IMR-90 (cell line): Measurements from ENCODE around the gene IL21. TPM values are rescaled to one million over a fixed set of nuclear protein-coding genes. Genes with fewer than 3 reads are reported as not detected.

Experiments
- ATAC-seq: fragments of 200-7000 bp; cut with Tn5 transposase; 2 replicates; pipeline ENCODE4 v1.9.1; 2020; ENCODE audit warnings: low read depth, mild to moderate bottlenecking, moderate library complexity
- BruUV-seq: library from RNA; stranded (reverse); fragments of 400-500 nt; replicated peaks from 2 replicates; lab custom pipeline; 2021; lab: Mats Ljungman, UMichigan
- CTCF ChIA-PET: fragments of 300-600 bp; formaldehyde crosslinking; extraction: SDS; loops from one replicate; lab custom pipeline; 2021; ENCODE audit warnings: antibody characterized with exemption; lab: Yijun Ruan, JAX
- POLR2A ChIA-PET: fragments of 300-600 bp; sonication (Branson Sonifier 250); formaldehyde crosslinking; loops from one replicate; lab custom pipeline; 2022; ENCODE audit warnings: antibody characterized with exemption; ENCODE audit not compliant: unreplicated experiment; lab: Charles Lee
- DNase-seq: peaks from one replicate; pipeline ENCODE4 v3.0.0; 2013
- H2AFZ ChIP-seq: replicated peaks from 2 replicates; pipeline ENCODE3; 2013; ENCODE audit warnings: low read length, mild to moderate bottlenecking; ENCODE audit not compliant: poor library complexity
- H2AK5ac ChIP-seq: 2 replicates; pipeline ENCODE4 v1.6.1; 2013; ENCODE audit warnings: low read depth, low read length, inconsistent platforms
- H2AK9ac ChIP-seq: replicated peaks from 2 replicates; pipeline ENCODE3; 2013; ENCODE audit warnings: mild to moderate bottlenecking, low read depth, low read length, moderate library complexity; ENCODE audit not compliant: poor library complexity
- H2BK120ac ChIP-seq: 2 replicates; pipeline ENCODE4 v1.6.1; 2013; ENCODE audit warnings: low read depth, low read length, inconsistent platforms
- H2BK15ac ChIP-seq: 3 replicates; pipeline ENCODE4 v1.6.1; 2013; ENCODE audit warnings: low read depth, low read length, inconsistent platforms
- H2BK20ac ChIP-seq: 2 replicates; pipeline ENCODE4 v1.6.1; 2013; ENCODE audit warnings: low read depth, mild to moderate bottlenecking, inconsistent platforms, low read length, moderate library complexity
- H2BK5ac ChIP-seq: 2 replicates; pipeline ENCODE4 v1.6.1; 2013; ENCODE audit warnings: mild to moderate bottlenecking, low read depth, low read length, inconsistent platforms; ENCODE audit not compliant: poor library complexity, severe bottlenecking
- H3K14ac ChIP-seq: replicated peaks from 2 replicates; pipeline ENCODE4 v1.6.1; 2013; ENCODE audit warnings: low read depth, low read length, inconsistent platforms
- H3K18ac ChIP-seq: 2 replicates; pipeline ENCODE4 v1.6.1; 2013; ENCODE audit warnings: low read depth, low read length, control low read depth
- H3K23ac ChIP-seq: 2 replicates; pipeline ENCODE4 v1.6.1; 2013; ENCODE audit warnings: low read depth, low read length, inconsistent platforms
- H3K27ac ChIP-seq: 2 replicates; pipeline ENCODE4 v1.5.1; 2013; ENCODE audit warnings: mild to moderate bottlenecking, control low read depth, low read length; ENCODE audit not compliant: insufficient read depth
- H3K27me3 ChIP-seq: 2 replicates; pipeline ENCODE4 v1.6.1; 2013; ENCODE audit warnings: low read length; ENCODE audit not compliant: control insufficient read depth, insufficient read depth
- H3K36me3 ChIP-seq: 2 replicates; pipeline ENCODE4 v1.6.1; 2013; ENCODE audit warnings: low read length, mixed read lengths; ENCODE audit not compliant: control insufficient read depth, insufficient read depth
- H3K4ac ChIP-seq: 2 replicates; pipeline ENCODE4 v1.6.1; 2013; ENCODE audit warnings: low read depth, low read length, inconsistent platforms
- H3K4me1 ChIP-seq: 2 replicates; pipeline ENCODE4 v1.6.1; 2013; ENCODE audit warnings: low read length, mixed read lengths; ENCODE audit not compliant: control insufficient read depth, insufficient read depth
- H3K4me2 ChIP-seq: 2 replicates; pipeline ENCODE4 v1.6.1; 2013; ENCODE audit warnings: low read depth, mild to moderate bottlenecking, control low read depth, low read length, moderate library complexity
- H3K4me3 ChIP-seq: 2 replicates; pipeline ENCODE4 v1.5.1; 2013; ENCODE audit warnings: low read depth, mild to moderate bottlenecking, control low read depth, low read length, moderate library complexity; ENCODE audit not compliant: insufficient read depth
- H3K56ac ChIP-seq: 2 replicates; pipeline ENCODE4 v1.6.1; 2013; ENCODE audit warnings: low read length, inconsistent platforms; ENCODE audit not compliant: insufficient read depth; ENCODE audit errors: extremely low read depth
- H3K79me1 ChIP-seq, 2 experiments: 2 replicates each; pipeline ENCODE4 v1.6.1; 2013; ENCODE audit warnings: low read length in 2 of 2, inconsistent platforms in 1 of 2, low read depth in 1 of 2
- H3K9ac ChIP-seq: 2 replicates; pipeline ENCODE4 v1.6.1; 2013; ENCODE audit warnings: low read depth, low read length, control low read depth
- H3K9me1 ChIP-seq: 2 replicates; pipeline ENCODE4 v1.6.1; 2013; ENCODE audit warnings: low read length, inconsistent platforms; ENCODE audit not compliant: insufficient read depth
- H3K9me3 ChIP-seq: 2 replicates; pipeline ENCODE4 v1.6.1; 2013; ENCODE audit warnings: low read length; ENCODE audit not compliant: control insufficient read depth, insufficient read depth
- H4K20me1 ChIP-seq: 2 replicates; pipeline ENCODE4 v1.6.1; 2013; ENCODE audit warnings: low read length, inconsistent platforms; ENCODE audit not compliant: insufficient read depth
- H4K5ac ChIP-seq: 2 replicates; pipeline ENCODE4 v1.6.1; 2013; ENCODE audit warnings: mild to moderate bottlenecking, low read depth, low read length, control low read depth
- H4K8ac ChIP-seq, 2 experiments: 2 replicates each; pipeline ENCODE4 v1.6.1; 2013; ENCODE audit warnings: low read depth in 2 of 2, low read length in 2 of 2, control low read depth in 1 of 2, inconsistent platforms in 1 of 2
- H4K91ac ChIP-seq: 2 replicates; pipeline ENCODE4 v1.6.1; 2013; ENCODE audit warnings: low read depth, low read length, inconsistent platforms; ENCODE audit not compliant: insufficient read depth
- FOS ChIP-seq: fragments of 150-350 bp; IDR thresholded peaks from 2 replicates; pipeline ENCODE4 v1.6.1; 2016; ENCODE audit warnings: low read depth, low read length
- MAZ ChIP-seq: IDR thresholded peaks from 2 replicates; pipeline ENCODE4 v1.6.1; 2012; ENCODE audit warnings: low read depth, mild to moderate bottlenecking, low read length, improper control_type of control experiment, moderate library complexity, borderline replicate concordance
- WGBS, 2 experiments: methylation state at CpG; one replicate each; pipeline versions ENCODE4 v1.1.5 to v1.1.7; 2013; ENCODE audit warnings: missing lambda C conversion rate in 2 of 2; ENCODE audit not compliant: insufficient read length in 1 of 2; ENCODE audit errors: extremely low coverage in 2 of 2; 5-methylcytosine and 5-hydroxymethylcytosine counted together
- dilution Hi-C: fragments of 300-500 bp; cut with HindIII; formaldehyde crosslinking; loops from one replicate; pipeline ENCODE4 v1.14.3; 2018; ENCODE audit warnings: low sequenced_read_pairs; ENCODE audit not compliant: unreplicated experiment
- in situ Hi-C: fragments of 300-500 bp; cut with MboI; formaldehyde crosslinking; loops from 3 replicates; pipeline ENCODE4 v1.14.3; 2019; ENCODE audit warnings: low sequenced_read_pairs, inconsistent platforms, mixed read lengths
- intact Hi-C: fragments of 100-400 bp; cut with micrococcal nuclease; formaldehyde crosslinking; loops from 2 replicates; pipeline ENCODE4 v1.10.0; 2022
- polyA plus RNA-seq, 3 experiments: library from polyadenylated mRNA; depleted of rRNA; stranded (reverse); fragments of >200 nt; gene quantifications; 2 replicates each; pipeline ENCODE4 v1.2.3, GENCODE V29; 2012; ENCODE audit warnings: low replicate concordance in 1 of 3
- total RNA-seq: library from RNA; depleted of rRNA; stranded (reverse); fragments of >200 nt; gene quantifications from 2 replicates; pipeline ENCODE4 v1.2.3, GENCODE V29; 2012
- TF ChIP-seq, protein P1 (sequence below): fragments of 150-350 bp; IDR thresholded peaks from 2 replicates; pipeline ENCODE4 v1.6.1; 2017; ENCODE audit warnings: mild to moderate bottlenecking, antibody characterized with exemption, low read length, low read depth

Gene IL21
- total and polyA plus RNA-seq, 2 of the 4 experiments (the other 2 are of a cell fraction) = not detected

DNA sequence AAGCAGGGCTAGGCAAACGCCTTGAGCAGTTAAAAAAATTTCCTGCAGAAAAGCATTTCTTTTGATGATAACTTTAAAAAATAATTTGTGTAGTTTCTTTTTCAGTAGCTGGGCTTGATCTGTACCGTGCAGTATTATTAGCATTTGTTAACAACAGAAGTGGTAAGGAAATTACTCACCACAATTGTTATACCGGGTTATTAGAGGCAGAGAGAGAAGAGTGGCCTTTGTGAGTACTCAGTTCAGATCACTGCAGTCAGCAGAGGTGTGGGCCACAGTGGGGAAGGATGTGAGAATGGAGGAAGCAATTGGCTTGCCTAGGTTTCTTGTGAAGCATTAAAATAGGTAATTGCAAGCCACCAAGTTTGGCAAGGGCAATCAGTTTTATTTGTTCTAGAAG lies 14.3 kb upstream of the IL21 start:
- Histone ChIP-seq H4K20me1 (no peaks in the 10 kb centered on the region), H3K4me2 (no peak overlapping the region), H3K27me3 (peaks cover 5% of the 10 kb centered on the region; the same call in 1 of the 2 replicates), H3K14ac (no peak overlapping the region), H3K9me3 (no peaks in the 10 kb centered on the region), H3K36me3 (no peaks in the 10 kb centered on the region), H3K9me1 (no peaks in the 10 kb centered on the region), H2BK5ac (no peak overlapping the region), H2BK15ac (no peak overlapping the region), H2AK9ac (no peak overlapping the region), H4K5ac (no peak overlapping the region), H3K4ac (no peak overlapping the region), H4K8ac (no peak overlapping the region), H2BK120ac (no peak overlapping the region), H3K79me1 (no peaks in the 10 kb centered on the region), H3K9ac (no peak overlapping the region), H2AK5ac (no peak overlapping the region), H3K23ac (no peak overlapping the region), H3K4me1 (no peaks in the 10 kb centered on the region), H3K56ac (no peak overlapping the region), H3K4me3 (no peak overlapping the region), H2BK20ac (no peak overlapping the region), H3K18ac (no peak overlapping the region), H3K27ac (no peak overlapping the region), H2AFZ (no peak overlapping the region), H4K91ac (no peak overlapping the region)
- 83% methylated on average over 1 of the region's 3 CpGs; no CpG with 5 or more reads in 1 of the 2 experiments for WGBS, 2 experiments
- ATAC-seq (no peak), DNase-seq (no peak)
- in situ Hi-C loops = no loop called here
- no peak for TF ChIP-seq MAZ
- no peak for TF ChIP-seq FOS
- TF ChIP-seq, protein P1, sequence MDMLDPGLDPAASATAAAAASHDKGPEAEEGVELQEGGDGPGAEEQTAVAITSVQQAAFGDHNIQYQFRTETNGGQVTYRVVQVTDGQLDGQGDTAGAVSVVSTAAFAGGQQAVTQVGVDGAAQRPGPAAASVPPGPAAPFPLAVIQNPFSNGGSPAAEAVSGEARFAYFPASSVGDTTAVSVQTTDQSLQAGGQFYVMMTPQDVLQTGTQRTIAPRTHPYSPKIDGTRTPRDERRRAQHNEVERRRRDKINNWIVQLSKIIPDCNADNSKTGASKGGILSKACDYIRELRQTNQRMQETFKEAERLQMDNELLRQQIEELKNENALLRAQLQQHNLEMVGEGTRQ = no peak
- dilution Hi-C loops = no loop called here
- no TSS peak for BruUV-seq
- ChIA-PET POLR2A (no interaction called here), CTCF (no interaction called here)
- intact Hi-C loops = no loop called here
